Loucy (cell line): ENCODE data around the gene HOXC12.

Experiments
- H2AFZ ChIP-seq: fragments of 200-600 bp; sonication (generic); 2 replicates; pipeline ENCODE4 v1.6.0; 2016; ENCODE audit warnings: antibody characterized with exemption, mild to moderate bottlenecking, low read length, moderate library complexity
- H3F3A ChIP-seq: fragments of 200-600 bp; 2 replicates; pipeline ENCODE4 v1.6.0; 2016; ENCODE audit warnings: antibody characterized with exemption, low read depth, mild to moderate bottlenecking
- H3K27me3 ChIP-seq: fragments of 200-600 bp; sonication (generic); 2 replicates; pipeline ENCODE4 v1.6.1; 2014; ENCODE audit warnings: low read length, mild to moderate bottlenecking; ENCODE audit not compliant: insufficient read depth, poor library complexity, severe bottlenecking
- H3K36me3 ChIP-seq: fragments of 200-600 bp; sonication (generic); 2 replicates; pipeline ENCODE4 v1.6.1; 2016; ENCODE audit warnings: low read length; ENCODE audit not compliant: insufficient read depth
- H3K4me1 ChIP-seq: fragments of 200-600 bp; sonication (generic); 2 replicates; pipeline ENCODE4 v1.5.1; 2014; ENCODE audit warnings: low read length, mild to moderate bottlenecking; ENCODE audit not compliant: insufficient read depth, poor library complexity, severe bottlenecking
- H3K4me2 ChIP-seq: fragments of 200-600 bp; sonication (generic); 2 replicates; pipeline ENCODE4 v1.6.0; 2014; ENCODE audit warnings: antibody characterized with exemption, low read length, low read depth, mild to moderate bottlenecking; ENCODE audit not compliant: poor library complexity, severe bottlenecking
- H3K4me3 ChIP-seq: fragments of 200-600 bp; sonication (generic); 2 replicates; pipeline ENCODE4 v1.5.1; 2014; ENCODE audit warnings: low read length, mild to moderate bottlenecking, mixed read lengths; ENCODE audit not compliant: poor library complexity, severe bottlenecking
- H3K79me2 ChIP-seq: fragments of 200-600 bp; sonication (generic); 2 replicates; pipeline ENCODE4 v1.6.1; 2014; ENCODE audit warnings: low read length; ENCODE audit not compliant: insufficient read depth
- H3K9ac ChIP-seq: fragments of 200-600 bp; sonication (generic); 2 replicates; pipeline ENCODE4 v1.6.0; 2014; ENCODE audit warnings: mild to moderate bottlenecking, low read depth, low read length, moderate library complexity; ENCODE audit not compliant: poor library complexity, severe bottlenecking
- H3K9me2 ChIP-seq: fragments of 200-600 bp; sonication (generic); replicated peaks from 2 replicates; pipeline ENCODE4 v1.6.1; 2016; ENCODE audit warnings: low read depth, low read length, mixed read lengths
- H3K9me3 ChIP-seq: fragments of 200-600 bp; sonication (generic); 2 replicates; pipeline ENCODE4 v1.6.1; 2014; ENCODE audit warnings: mild to moderate bottlenecking, antibody characterized with exemption, low read length, low read depth; ENCODE audit not compliant: insufficient read depth
- H4K20me1 ChIP-seq: fragments of 200-600 bp; sonication (generic); 2 replicates; pipeline ENCODE4 v1.6.0; 2014; ENCODE audit warnings: antibody characterized with exemption, low read length, mild to moderate bottlenecking; ENCODE audit not compliant: insufficient read depth, poor library complexity, severe bottlenecking
- EZH2phosphoT487 ChIP-seq: fragments of 200-600 bp; IDR thresholded peaks from 2 replicates; pipeline ENCODE4 v1.6.1; 2018; ENCODE audit warnings: antibody characterized with exemption, mild to moderate bottlenecking, moderate library complexity, borderline replicate concordance
- TF ChIP-seq, protein P1 (sequence below): fragments of 200-600 bp; sonication (generic); conservative IDR thresholded peaks from 2 replicates; pipeline ENCODE4 v1.5.1; 2014; ENCODE audit warnings: mild to moderate bottlenecking, antibody characterized with exemption, low read length

HOXC12 gene

DNA sequence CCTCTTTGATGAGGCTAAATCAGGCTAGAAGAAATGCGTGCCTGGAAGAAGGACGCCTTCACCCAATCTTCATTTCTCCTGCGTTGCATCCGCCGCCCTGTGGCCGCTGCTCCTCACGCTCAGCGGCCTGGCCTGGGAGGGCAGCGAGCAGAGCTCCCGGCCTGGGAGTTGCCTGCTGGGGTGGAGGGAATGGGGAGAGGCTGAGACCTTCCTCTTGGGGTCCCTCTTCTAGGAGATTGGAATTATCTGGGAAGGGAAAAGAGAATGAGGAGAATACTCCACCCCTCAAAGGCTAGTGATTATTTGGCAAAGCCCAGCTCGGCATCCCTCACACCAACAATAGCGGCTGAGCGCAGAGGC, 2.4 kb upstream of the HOXC12 start:
- no peaks in the 10 kb centered on the region for H3K36me3 ChIP-seq
- H3K27me3 ChIP-seq: no peaks in the 10 kb centered on the region
- no peaks in the 10 kb centered on the region for H3F3A ChIP-seq

DNA sequence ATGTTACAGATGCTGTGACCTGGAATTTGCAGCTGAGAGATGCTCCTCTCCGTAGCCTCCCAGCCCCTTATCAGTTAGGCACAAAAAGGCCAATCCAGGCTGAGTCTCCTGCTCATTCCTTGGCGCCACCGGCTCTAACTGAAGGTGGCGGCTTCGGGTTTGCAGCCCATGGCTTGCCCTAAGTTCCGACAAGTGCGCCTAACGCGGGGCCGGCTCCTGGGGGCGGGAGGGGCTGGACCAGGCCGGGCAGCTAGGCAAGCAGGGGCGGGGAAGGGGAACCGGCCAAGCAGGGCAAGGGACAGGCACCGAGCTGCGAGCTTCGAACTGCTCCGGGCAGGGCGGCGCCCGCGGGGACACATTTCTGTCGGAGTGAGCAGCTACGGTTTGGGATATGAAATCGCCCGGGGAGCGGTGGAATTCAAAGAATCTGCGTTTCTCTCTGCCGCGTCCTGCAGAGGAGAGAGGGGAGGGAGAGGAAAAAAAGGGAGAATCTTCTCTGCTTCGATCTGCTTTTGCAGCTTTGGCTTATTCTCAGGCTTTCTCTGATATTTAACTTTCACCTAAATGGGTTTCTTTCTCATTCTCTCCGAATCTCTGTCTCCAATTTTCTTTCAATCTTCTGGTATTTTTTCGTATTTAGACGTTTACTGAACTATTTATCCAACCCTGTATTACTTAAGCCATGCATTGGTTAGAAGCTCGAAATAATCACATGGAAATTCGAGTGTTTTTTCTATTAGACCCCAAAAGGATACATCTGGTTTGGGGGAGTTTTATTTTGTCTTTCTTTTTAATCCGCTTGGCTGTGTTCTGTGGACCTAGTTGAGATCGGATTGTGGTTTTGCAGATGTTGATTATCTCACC, 1.6 kb upstream of the HOXC12 start:
- Histone ChIP-seq H2AFZ (no peak overlapping the region), H3K4me3 (no peak overlapping the region), H3K27me3 (no peaks in the 10 kb centered on the region), H3K9me3 (no peaks in the 10 kb centered on the region), H3K4me2 (no peak overlapping the region), H3K9me2 (no peaks in the 10 kb centered on the region), H3K9ac (no peak overlapping the region), H3K79me2 (no peaks in the 10 kb centered on the region), H3F3A (no peaks in the 10 kb centered on the region), H3K4me1 (peaks cover 28% of the 10 kb centered on the region), H3K36me3 (no peaks in the 10 kb centered on the region), H4K20me1 (no peaks in the 10 kb centered on the region)
- TF ChIP-seq, protein P1, sequence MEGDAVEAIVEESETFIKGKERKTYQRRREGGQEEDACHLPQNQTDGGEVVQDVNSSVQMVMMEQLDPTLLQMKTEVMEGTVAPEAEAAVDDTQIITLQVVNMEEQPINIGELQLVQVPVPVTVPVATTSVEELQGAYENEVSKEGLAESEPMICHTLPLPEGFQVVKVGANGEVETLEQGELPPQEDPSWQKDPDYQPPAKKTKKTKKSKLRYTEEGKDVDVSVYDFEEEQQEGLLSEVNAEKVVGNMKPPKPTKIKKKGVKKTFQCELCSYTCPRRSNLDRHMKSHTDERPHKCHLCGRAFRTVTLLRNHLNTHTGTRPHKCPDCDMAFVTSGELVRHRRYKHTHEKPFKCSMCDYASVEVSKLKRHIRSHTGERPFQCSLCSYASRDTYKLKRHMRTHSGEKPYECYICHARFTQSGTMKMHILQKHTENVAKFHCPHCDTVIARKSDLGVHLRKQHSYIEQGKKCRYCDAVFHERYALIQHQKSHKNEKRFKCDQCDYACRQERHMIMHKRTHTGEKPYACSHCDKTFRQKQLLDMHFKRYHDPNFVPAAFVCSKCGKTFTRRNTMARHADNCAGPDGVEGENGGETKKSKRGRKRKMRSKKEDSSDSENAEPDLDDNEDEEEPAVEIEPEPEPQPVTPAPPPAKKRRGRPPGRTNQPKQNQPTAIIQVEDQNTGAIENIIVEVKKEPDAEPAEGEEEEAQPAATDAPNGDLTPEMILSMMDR: no peak
- TF ChIP-seq EZH2phosphoT487: no peak

More for the DNA sequence above, 2.4 kb upstream of the HOXC12 start:
- H3K4me2 ChIP-seq: no peak overlapping the region
- no peak overlapping the region for H3K9ac ChIP-seq
- peaks cover 20% of the 10 kb centered on the region for H3K4me1 ChIP-seq
- H3K9me2 ChIP-seq: no peaks in the 10 kb centered on the region
- no peak for TF ChIP-seq EZH2phosphoT487
- TF ChIP-seq, protein P1: no peak
- H3K4me3 ChIP-seq: no peak overlapping the region
- H4K20me1 ChIP-seq: no peaks in the 10 kb centered on the region
- no peaks in the 10 kb centered on the region for H3K9me3 ChIP-seq
- H2AFZ ChIP-seq: no peak overlapping the region
- no peaks in the 10 kb centered on the region for H3K79me2 ChIP-seq

DNA sequence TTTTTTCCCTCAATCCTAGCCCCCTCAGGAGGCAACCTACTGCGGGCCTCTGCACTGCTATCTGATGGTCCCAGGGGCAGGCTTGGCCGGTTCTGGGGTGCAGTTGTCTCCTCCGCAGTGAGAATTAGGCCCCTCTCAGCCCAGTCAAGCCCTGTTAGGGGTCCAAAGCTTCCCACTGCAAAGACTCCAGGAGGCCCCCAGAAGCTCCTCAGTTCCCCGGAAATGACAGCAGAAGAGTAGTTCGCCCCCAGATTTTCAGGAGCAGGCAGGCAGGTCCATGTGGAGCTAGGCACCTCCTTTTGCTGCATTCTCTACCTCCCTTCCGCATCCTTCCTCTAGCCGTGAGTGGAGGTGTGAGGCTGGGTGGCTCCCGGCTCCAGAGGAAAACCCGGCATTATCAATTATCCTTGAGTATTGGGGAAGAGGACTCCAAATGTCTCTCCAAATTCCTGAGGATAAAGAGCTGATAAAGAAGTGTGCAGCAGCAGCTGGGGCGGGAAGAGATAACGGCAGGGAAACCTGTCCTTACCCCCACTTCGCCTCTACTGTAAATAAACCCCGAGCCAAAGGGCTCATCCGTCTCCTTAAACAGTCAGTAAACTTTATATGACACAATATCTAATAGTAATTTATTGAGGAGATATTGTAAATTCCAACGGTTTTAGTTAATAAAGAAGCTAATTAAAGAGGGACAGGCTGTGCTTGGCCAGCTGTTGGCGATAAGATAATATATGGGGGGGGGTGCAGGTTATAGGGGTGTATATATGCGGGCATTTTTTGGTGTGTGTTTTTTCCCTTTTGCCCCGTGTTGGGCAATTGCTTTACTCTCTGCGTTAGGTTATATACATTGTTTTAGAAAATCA, 641 bp upstream of the HOXC12 start:
- H4K20me1 ChIP-seq: no peaks in the 10 kb centered on the region
- H3K9me2 ChIP-seq: no peaks in the 10 kb centered on the region
- no peak overlapping the region for H3K4me2 ChIP-seq
- H3K4me3 ChIP-seq: no peak overlapping the region
- H3K27me3 ChIP-seq: no peaks in the 10 kb centered on the region
- H3F3A ChIP-seq: no peaks in the 10 kb centered on the region
- no peaks in the 10 kb centered on the region for H3K9me3 ChIP-seq
- TF ChIP-seq EZH2phosphoT487: no peak
- TF ChIP-seq, protein P1: no peak
- H2AFZ ChIP-seq: no peak overlapping the region
- no peak overlapping the region for H3K9ac ChIP-seq
- no peaks in the 10 kb centered on the region for H3K36me3 ChIP-seq
- H3K79me2 ChIP-seq: no peaks in the 10 kb centered on the region
- H3K4me1 ChIP-seq: peaks cover 33% of the 10 kb centered on the region
